H9 (cell line): ENCODE measurements around the gene TSPAN9. TPM values are rescaled to one million over a fixed set of nuclear protein-coding genes. Genes with fewer than 3 reads are reported as not detected.
A peak's percentile ranks its signal among the peaks of the same experiment; 100 is the strongest.

Experiments
- DNase-seq: peaks from one replicate; pipeline ENCODE4 v3.0.0-alpha.2; 2017
- H2AFZ ChIP-seq: one replicate; pipeline ENCODE4 v1.6.1; 2013; ENCODE audit warnings: mild to moderate bottlenecking, low read length, control low read depth, moderate library complexity
- H2AK5ac ChIP-seq: 2 replicates; pipeline ENCODE4 v1.6.1; 2013; ENCODE audit warnings: low read length, control low read depth, mixed read lengths; ENCODE audit not compliant: insufficient read length
- H2BK120ac ChIP-seq: one replicate; pipeline ENCODE4 v1.6.1; 2013; ENCODE audit warnings: low read depth, mild to moderate bottlenecking, low read length, control low read depth, inconsistent platforms; ENCODE audit not compliant: poor library complexity, severe bottlenecking
- H2BK12ac ChIP-seq: 2 replicates; pipeline ENCODE4 v1.6.1; 2013; ENCODE audit warnings: low read length, control low read depth, mixed read lengths, low read depth; ENCODE audit not compliant: insufficient read length
- H2BK15ac ChIP-seq: 2 replicates; pipeline ENCODE4 v1.6.1; 2013; ENCODE audit warnings: low read depth, low read length, control low read depth
- H2BK20ac ChIP-seq: one replicate; pipeline ENCODE4 v1.6.1; 2013; ENCODE audit warnings: low read depth, mild to moderate bottlenecking, low read length, control low read depth, inconsistent platforms; ENCODE audit not compliant: poor library complexity, severe bottlenecking
- H2BK5ac ChIP-seq: 2 replicates; pipeline ENCODE4 v1.6.1; 2013; ENCODE audit warnings: low read length, control low read depth, mixed read lengths; ENCODE audit not compliant: insufficient read length
- H3K14ac ChIP-seq: 2 replicates; pipeline ENCODE4 v1.6.1; 2013; ENCODE audit warnings: low read length, control low read depth; ENCODE audit not compliant: insufficient read depth
- H3K18ac ChIP-seq: 2 replicates; pipeline ENCODE4 v1.6.1; 2013; ENCODE audit warnings: low read depth, mild to moderate bottlenecking, mixed read lengths, low read length, control low read depth; ENCODE audit not compliant: insufficient read length
- H3K23ac ChIP-seq: 2 replicates; pipeline ENCODE4 v1.6.1; 2013; ENCODE audit warnings: low read length, control low read depth, mixed read lengths, low read depth; ENCODE audit not compliant: insufficient read length
- H3K23me2 ChIP-seq: 2 replicates; pipeline ENCODE4 v1.6.1; 2013; ENCODE audit warnings: low read depth, mild to moderate bottlenecking, mixed read lengths, low read length, control low read depth; ENCODE audit not compliant: insufficient read length, poor library complexity, severe bottlenecking
- H3K27ac ChIP-seq: 2 replicates; pipeline ENCODE4 v1.5.1; 2013; ENCODE audit warnings: low read length, control low read depth, mixed read lengths, low read depth; ENCODE audit not compliant: insufficient read length
- H3K27me3 ChIP-seq: 2 replicates; pipeline ENCODE4 v1.6.1; 2013; ENCODE audit warnings: low read length, control low read depth, inconsistent platforms; ENCODE audit not compliant: insufficient read depth
- H3K4ac ChIP-seq: 2 replicates; pipeline ENCODE4 v1.6.1; 2013; ENCODE audit warnings: low read depth, mild to moderate bottlenecking, control low read depth, inconsistent platforms, low read length, moderate library complexity
- H3K4me1 ChIP-seq: 2 replicates; pipeline ENCODE4 v1.6.1; 2013; ENCODE audit warnings: low read length, control low read depth, inconsistent platforms; ENCODE audit not compliant: insufficient read depth
- H3K4me2 ChIP-seq: 2 replicates; pipeline ENCODE4 v1.6.1; 2013; ENCODE audit warnings: low read length, control low read depth, mixed read lengths; ENCODE audit not compliant: insufficient read length, insufficient read depth
- H3K56ac ChIP-seq: 2 replicates; pipeline ENCODE4 v1.6.1; 2013; ENCODE audit warnings: low read depth, mild to moderate bottlenecking, mixed read lengths, low read length, control low read depth; ENCODE audit not compliant: insufficient read length
- H3K79me1 ChIP-seq: 2 replicates; pipeline ENCODE4 v1.6.1; 2013; ENCODE audit warnings: low read depth, mild to moderate bottlenecking, moderate library complexity, low read length, control low read depth, inconsistent platforms; ENCODE audit not compliant: insufficient read depth, poor library complexity, severe bottlenecking
- H3K79me2 ChIP-seq: 2 replicates; pipeline ENCODE4 v1.6.1; 2013; ENCODE audit warnings: low read length, control low read depth, inconsistent platforms; ENCODE audit not compliant: insufficient read depth
- H3K9ac ChIP-seq: 2 replicates; pipeline ENCODE4 v1.6.1; 2013; ENCODE audit warnings: low read length, control low read depth, mixed read lengths; ENCODE audit not compliant: insufficient read length; ENCODE audit errors: extremely low read depth
- H3K9me3 ChIP-seq: one replicate; pipeline ENCODE4 v1.6.1; 2013; ENCODE audit warnings: low read depth, low read length, inconsistent platforms; ENCODE audit not compliant: control insufficient read depth
- H3T11ph ChIP-seq: one replicate; pipeline ENCODE4 v1.6.1; 2013; ENCODE audit warnings: mild to moderate bottlenecking, low read length, control low read depth, inconsistent platforms
- H4K20me1 ChIP-seq: one replicate; pipeline ENCODE4 v1.6.1; 2013; ENCODE audit not compliant: control insufficient read depth, insufficient read length, insufficient read depth
- H4K5ac ChIP-seq: 2 replicates; pipeline ENCODE4 v1.6.1; 2013; ENCODE audit warnings: low read depth, mild to moderate bottlenecking, mixed read lengths, low read length, control low read depth; ENCODE audit not compliant: insufficient read length
- H4K8ac ChIP-seq: replicated peaks from 2 replicates; pipeline ENCODE4 v1.6.1; 2013; ENCODE audit warnings: low read length, control low read depth, mixed read lengths, low read depth; ENCODE audit not compliant: insufficient read length
- H4K91ac ChIP-seq: 2 replicates; pipeline ENCODE4 v1.6.1; 2013; ENCODE audit warnings: low read depth, mild to moderate bottlenecking, moderate library complexity, mixed read lengths, low read length, control low read depth; ENCODE audit not compliant: insufficient read length
- H3K27ac Mint-ChIP-seq, 3 experiments: 2 replicates in 2 of 3; 3 replicates in 1 of 3; pipeline ENCODE4 v1.8.0; 2020 to 2021; ENCODE audit warnings: mixed read lengths in 3 of 3, mild to moderate bottlenecking in 1 of 3, moderate library complexity in 1 of 3
- H3K27me3 Mint-ChIP-seq: 2 replicates; pipeline ENCODE4 v1.8.0; 2021; ENCODE audit warnings: low read depth, mild to moderate bottlenecking, moderate library complexity, mixed read lengths
- H3K36me3 Mint-ChIP-seq, 3 experiments: 2 replicates in 2 of 3; 3 replicates in 1 of 3; pipeline ENCODE4 v1.8.0; 2020 to 2021; ENCODE audit warnings: low read depth in 3 of 3, mixed read lengths in 3 of 3; ENCODE audit not compliant: insufficient read depth in 1 of 3
- H3K4me1 Mint-ChIP-seq, 2 experiments: 2 replicates each; pipeline ENCODE4 v1.8.0; 2020; ENCODE audit warnings: mixed read lengths in 2 of 2
- H3K4me3 Mint-ChIP-seq, 2 experiments: 2 replicates in 1 of 2; 3 replicates in 1 of 2; pipeline ENCODE4 v1.8.0; 2020 to 2021; ENCODE audit warnings: mild to moderate bottlenecking in 2 of 2, mixed read lengths in 2 of 2, moderate library complexity in 1 of 2
- H3K9me3 Mint-ChIP-seq, 2 experiments: 2 replicates in 1 of 2; 3 replicates in 1 of 2; pipeline ENCODE4 v1.8.0; 2020; ENCODE audit warnings: mild to moderate bottlenecking in 2 of 2, mixed read lengths in 2 of 2, moderate library complexity in 1 of 2
- CTCF ChIP-seq: fragments of 200-600 bp; sonication (generic); conservative IDR thresholded peaks from 3 replicates; pipeline ENCODE4 v1.8.0; 2021; ENCODE audit warnings: antibody characterized with exemption, mild to moderate bottlenecking
- WGBS: extraction: QIAGEN DNeasy Blood & Tissue Kit; methylation state at CpG from one replicate; pipeline ENCODE4 v1.1.7; 2013; ENCODE audit warnings: missing lambda C conversion rate, low lambda C conversion rate, mixed read lengths; ENCODE audit not compliant: insufficient read length; ENCODE audit errors: extremely low coverage; 5-methylcytosine and 5-hydroxymethylcytosine counted together
- total RNA-seq: library from RNA; stranded (reverse); gene quantifications from 2 replicates; pipeline ENCODE4 v1.2.1, GENCODE V29; 2021

Gene TSPAN9
- total RNA-seq, 1 experiment from 2014 or later, result 19.0 TPM

- Histone ChIP-seq H2BK120ac (no peak overlapping the region), H2BK12ac (no peak overlapping the region), H3K23me2 (no peaks in the 10 kb centered on the region), H3K79me1 (no peaks in the 10 kb centered on the region), H2AFZ (no peak overlapping the region), H3K9me3 (no peaks in the 10 kb centered on the region), H2BK15ac (no peak overlapping the region), H3K4ac (no peak overlapping the region), H3T11ph (no peak overlapping the region), H2AK5ac (no peak overlapping the region), H2BK5ac (no peak overlapping the region), H4K91ac (no peak overlapping the region), H4K20me1 (no peaks in the 10 kb centered on the region), H3K4me1 (no peaks in the 10 kb centered on the region), H3K14ac (no peak overlapping the region; the same call in 1 of the 2 replicates), H3K18ac (no peak overlapping the region), H3K79me2 (no peaks in the 10 kb centered on the region), H3K9ac (no peak overlapping the region), H3K56ac (no peak overlapping the region), H3K4me2 (no peak overlapping the region), H4K8ac (no peak overlapping the region), H3K23ac (no peak overlapping the region), H3K27me3 (no peaks in the 10 kb centered on the region; the same call in 1 of the 2 replicates), H4K5ac (no peak overlapping the region), H3K27ac (no peak overlapping the region), H2BK20ac (no peak overlapping the region)
- DNase-seq, result no peak
- Mint-ChIP-seq H3K4me3 (no peak overlapping the region), H3K4me1 (peaks cover 11 to 21% of the 10 kb centered on the region in 2 experiments), H3K27me3 (peaks cover 13% of the 10 kb centered on the region), H3K36me3 (no peaks in the 10 kb centered on the region; a peak in 1 of 7 replicates), H3K27ac (peak overlapping the region in 2 of 3 experiments; percentile 8 to 48; a peak in 2 of 7 replicates), H3K9me3 (no peaks in the 10 kb centered on the region)
- no peak for TF ChIP-seq CTCF
- WGBS, result no CpG with 5 or more reads among the region's 30 CpGs
These were observed 227.4 kb downstream of the TSPAN9 start for GRCh38 chr12:3304436-3305165.
